Uterus (tissue), 4 donors: Measurements from ENCODE around the gene TMEM209. TPM values are rescaled to one million over a fixed set of nuclear protein-coding genes. Genes with fewer than 3 reads are reported as not detected.
A peak's percentile ranks its signal among the peaks of the same experiment; 100 is the strongest.
"Not testable (repeated sequence)": the region's sequence is repeated elsewhere in the genome, so short reads cannot be mapped to it uniquely, and the experiment has no call there.

ENCODE experiments used
- DNase-seq, 2 donors: peaks; one replicate each; pipeline ENCODE4 v3.0.0-alpha.2; 2019 to 2020
- H3K27ac ChIP-seq, 2 donors: fragments of 200-600 bp; sonication (generic); 1 replicate in 1 of 2; 2 replicates in 1 of 2; pipeline ENCODE4 v1.5.1; 2016 to 2018
- H3K27me3 ChIP-seq, 2 donors: fragments of 200-600 bp; sonication (generic); one replicate each; pipeline ENCODE4 v1.5.1; 2018 to 2019; ENCODE audit warnings: control low read depth in 1 of 2
- H3K36me3 ChIP-seq, 2 donors: fragments of 200-600 bp; sonication (generic); one replicate each; pipeline ENCODE4 v1.5.1; 2019; ENCODE audit warnings: control low read depth in 1 of 2
- H3K4me1 ChIP-seq, 2 donors: fragments of 200-600 bp; sonication (generic); one replicate each; pipeline ENCODE4 v1.5.1; 2018 to 2019; ENCODE audit warnings: control low read depth in 1 of 2
- H3K4me3 ChIP-seq, 2 donors: fragments of 200-600 bp; sonication (generic); 1 replicate in 1 of 2; 2 replicates in 1 of 2; pipeline ENCODE4 v1.5.1; 2018 to 2019; ENCODE audit warnings: mild to moderate bottlenecking in 1 of 2
- H3K9me3 ChIP-seq, 2 donors: fragments of 200-600 bp; sonication (generic); one replicate each; pipeline ENCODE4 v1.5.1; 2019; ENCODE audit warnings: control low read depth in 1 of 2
- CTCF ChIP-seq, 4 experiments: fragments of 200-600 bp in 2 of 4; fragments of 450-650 bp in 2 of 4; sonication (generic) in 2 of 4; IDR thresholded peaks; one replicate each; pipeline ENCODE4 v1.5.1; 2016 to 2019; ENCODE audit warnings: antibody characterized with exemption in 4 of 4, mild to moderate bottlenecking in 2 of 4, moderate library complexity in 1 of 4
- POLR2A ChIP-seq, 2 donors: fragments of 450-650 bp; IDR thresholded peaks; one replicate each; pipeline ENCODE4 v1.6.1; 2016; ENCODE audit warnings: antibody characterized with exemption in 2 of 2, mild to moderate bottlenecking in 1 of 2, moderate library complexity in 1 of 2
- intact Hi-C: fragments of 100-400 bp; cut with DNase I; formaldehyde crosslinking; loops from one replicate; pipeline ENCODE4 v1.15.1; 2023; ENCODE audit warnings: low total_unique reads
- total RNA-seq, 4 donors: library from RNA; depleted of rRNA in 3 of 4; stranded (reverse); fragments of >200 nt in 3 of 4; gene quantifications; one replicate each; pipeline versions ENCODE4 v1.1.0 to v1.2.4, GENCODE V29; 2014 to 2023
- donor health status: DM: yes; HTN: yes; CAD: no.

The TMEM209 gene
- total RNA-seq, 4 donors from 2014 or later: 7.4 to 22.6 (median 19.4) TPM

GRCh38 chr7:130240240-130240639 is 35.0 kb upstream of the TMEM209 start:
- Histone ChIP-seq H3K27me3 (no peaks in the 10 kb centered on the region), H3K4me1 (no peaks in the 10 kb centered on the region), H3K4me3 (no peak overlapping the region), H3K36me3 (no peaks in the 10 kb centered on the region), H3K9me3 (no peaks in the 10 kb centered on the region), H3K27ac (no peak overlapping the region)
- TF ChIP-seq POLR2A (IDR thresholded peaks at IDR 0.05) (no peak), CTCF (IDR thresholded peaks at IDR 0.05) (no peak)
- intact Hi-C loops: no loop called here
- no peak for DNase-seq

- H3K27ac ChIP-seq, H3K9me3 ChIP-seq, DNase-seq, H3K4me1 ChIP-seq, H3K27me3 ChIP-seq, H3K4me3 ChIP-seq, intact Hi-C loops, H3K36me3 ChIP-seq: not testable (repeated sequence)
These were observed 31.2 kb upstream of the TMEM209 start for GRCh38 chr7:130236361-130236760.

GRCh38 chr7:130234078-130234477 is 28.9 kb upstream of the TMEM209 start:
- no peak overlapping the region for H3K27ac ChIP-seq
- no peaks in the 10 kb centered on the region for H3K36me3 ChIP-seq
- no peaks in the 10 kb centered on the region for H3K9me3 ChIP-seq
- no peaks in the 10 kb centered on the region for H3K27me3 ChIP-seq
- TF ChIP-seq CTCF (IDR thresholded peaks at IDR 0.05) (no peak), POLR2A (IDR thresholded peaks at IDR 0.05) (no peak)
- no peaks in the 10 kb centered on the region for H3K4me1 ChIP-seq
- DNase-seq: no peak
- no peak overlapping the region for H3K4me3 ChIP-seq
- intact Hi-C loops: no loop called here

- no peaks in the 10 kb centered on the region for H3K36me3 ChIP-seq
- H3K27ac ChIP-seq: no peak overlapping the region
- TF ChIP-seq CTCF (IDR thresholded peaks at IDR 0.05): no peak
- no peak for TF ChIP-seq POLR2A (IDR thresholded peaks at IDR 0.05)
- intact Hi-C loops: no loop called here
- no peak overlapping the region for H3K4me3 ChIP-seq
- no peak for DNase-seq
- no peaks in the 10 kb centered on the region for H3K27me3 ChIP-seq
- H3K9me3 ChIP-seq: no peaks in the 10 kb centered on the region
- H3K4me1 ChIP-seq: no peaks in the 10 kb centered on the region
These were observed 27.0 kb upstream of the TMEM209 start for GRCh38 chr7:130232209-130232608.

GRCh38 chr7:130231792-130232191 is 26.6 kb upstream of the TMEM209 start:
- TF ChIP-seq POLR2A (IDR thresholded peaks at IDR 0.05): no peak
- TF ChIP-seq CTCF (IDR thresholded peaks at IDR 0.05): no peak
- intact Hi-C loops: no loop called here
- no peak for DNase-seq

GRCh38 chr7:130229981-130230380 is 24.8 kb upstream of the TMEM209 start:
- intact Hi-C loops, H3K4me1 ChIP-seq, DNase-seq, H3K9me3 ChIP-seq, H3K36me3 ChIP-seq, H3K27me3 ChIP-seq, H3K4me3 ChIP-seq: not testable (repeated sequence)
- H3K27ac ChIP-seq: peak overlapping the region; percentile 63 to 73

More at GRCh38 chr7:130231792-130232191, 26.6 kb upstream of the TMEM209 start:
- Histone ChIP-seq H3K4me1 (no peaks in the 10 kb centered on the region), H3K4me3 (no peak overlapping the region), H3K27ac (no peak overlapping the region), H3K27me3 (no peaks in the 10 kb centered on the region), H3K36me3 (no peaks in the 10 kb centered on the region), H3K9me3 (no peaks in the 10 kb centered on the region)
